HG03520 (cell line): ENCODE measurements around the gene PDCD1.
"Not testable (repeated sequence)": the region's sequence is repeated elsewhere in the genome, so short reads cannot be mapped to it uniquely, and the experiment has no call there.

ENCODE experiments used
- ATAC-seq: cut with Tn5 transposase; IDR thresholded peaks from one replicate; pipeline ENCODE4 v1.9.1; 2021; ENCODE audit warnings: mild to moderate bottlenecking, moderate library complexity; ENCODE audit not compliant: unreplicated experiment

Gene PDCD1

GRCh38 chr2:241879326-241879725, 20.6 kb upstream of the PDCD1 start:
- ATAC-seq: no peak

GRCh38 chr2:241877989-241878970, 19.6 kb upstream of the PDCD1 start:
- no peak for ATAC-seq

GRCh38 chr2:241877197-241877685, 18.5 kb upstream of the PDCD1 start:
- ATAC-seq: no peak

- no peak for ATAC-seq
These were observed 18.0 kb upstream of the PDCD1 start for GRCh38 chr2:241876528-241877196.

GRCh38 chr2:241875754-241876527, 17.2 kb upstream of the PDCD1 start:
- ATAC-seq: not testable (repeated sequence)

- ATAC-seq: no peak
These were observed 15.7 kb upstream of the PDCD1 start for GRCh38 chr2:241874277-241874925.

GRCh38 chr2:241873803-241874110, 15.1 kb upstream of the PDCD1 start:
- ATAC-seq: no peak

- no peak for ATAC-seq
These were observed 14.5 kb upstream of the PDCD1 start for GRCh38 chr2:241873081-241873802.

- no peak for ATAC-seq
These were observed 13.6 kb upstream of the PDCD1 start for GRCh38 chr2:241872313-241872642.

GRCh38 chr2:241871538-241872312, 13.0 kb upstream of the PDCD1 start:
- ATAC-seq: no peak

- no peak for ATAC-seq
These were observed 12.2 kb upstream of the PDCD1 start for GRCh38 chr2:241870611-241871537.

GRCh38 chr2:241870081-241870541, 11.4 kb upstream of the PDCD1 start:
- no peak for ATAC-seq

GRCh38 chr2:241869087-241869961, 10.6 kb upstream of the PDCD1 start, which contains the start of gene RTP5:
Gene RTP5, plus strand, starts transcription at chr2:241869729. Its CDS starts 28 bp downstream, at chr2:241869757.
- ATAC-seq: no peak

- ATAC-seq: no peak
These were observed 10.0 kb upstream of the PDCD1 start for GRCh38 chr2:241868661-241869081.

GRCh38 chr2:241867776-241868420, 9.2 kb upstream of the PDCD1 start:
- ATAC-seq: no peak

GRCh38 chr2:241866790-241867645, 8.3 kb upstream of the PDCD1 start:
- ATAC-seq: no peak
